ENCODE measurements around the gene IL17REL.
A peak's percentile ranks its signal among the peaks of the same experiment; 100 is the strongest.

The IL17REL gene

GRCh38 chr22:50022171-50022819 is 9.7 kb upstream of the IL17REL start:
- no peak for DNase-seq (ENCODE audit: low spot score)

DNA sequence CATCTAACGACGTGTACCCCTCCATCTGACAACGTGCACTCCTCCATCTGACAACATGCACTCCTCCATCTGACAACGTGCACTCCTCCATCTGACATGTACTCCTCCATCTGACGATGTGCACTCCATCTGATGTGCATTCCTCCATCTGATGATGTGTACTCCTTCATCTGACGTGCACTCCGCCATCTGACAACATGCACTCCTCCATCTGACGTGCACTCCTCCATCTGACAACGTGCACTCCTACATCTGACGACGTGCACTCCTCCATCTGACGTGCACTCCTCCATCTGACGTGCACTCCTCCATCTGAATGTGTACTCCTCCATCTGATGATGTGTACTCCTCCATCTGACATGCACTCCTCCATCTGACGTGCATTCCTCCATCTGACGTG is 8.0 kb upstream of the IL17REL start:
- no peak for DNase-seq (ENCODE audit: low spot score)

- no peak for DNase-seq (ENCODE audit: low spot score)
These were observed 6.8 kb upstream of the IL17REL start for GRCh38 chr22:50019316-50019715.

DNA sequence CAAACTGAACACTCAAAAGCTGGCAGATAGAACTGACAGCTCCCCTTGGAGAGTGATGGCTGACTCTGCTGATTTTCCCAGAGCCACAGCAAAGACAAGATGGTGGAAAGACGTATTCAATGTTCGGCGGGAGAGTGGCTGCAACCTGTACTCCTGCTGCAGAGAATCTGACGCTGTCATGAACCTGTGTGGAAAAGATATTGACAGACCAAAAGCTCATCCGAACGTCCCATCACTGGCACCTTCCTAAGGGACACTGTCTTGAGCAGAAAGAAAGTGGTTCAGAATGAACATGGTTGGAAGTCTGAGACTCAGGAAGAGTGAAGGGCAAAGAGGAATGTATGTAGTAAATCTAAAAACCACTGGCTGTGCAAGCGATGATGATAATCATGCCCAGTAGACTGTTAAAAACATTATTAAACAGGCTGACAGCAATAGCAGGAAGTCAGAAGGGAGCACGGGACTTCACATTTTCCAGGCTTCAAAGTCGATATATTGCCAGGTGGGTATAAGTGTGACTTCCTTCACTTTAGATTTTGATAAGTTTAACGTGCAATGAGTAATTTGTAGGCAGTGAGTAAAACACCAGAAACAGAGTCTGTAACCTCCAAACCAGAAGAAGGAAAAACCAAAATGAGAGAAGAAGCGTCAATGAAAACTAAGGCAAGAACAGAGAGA is 6.2 kb upstream of the IL17REL start:
- DNase-seq (ENCODE audit: low spot score), result no peak

GRCh38 chr22:50017701-50018224 is 5.2 kb upstream of the IL17REL start:
- no peak for DNase-seq (ENCODE audit: low spot score)

DNA sequence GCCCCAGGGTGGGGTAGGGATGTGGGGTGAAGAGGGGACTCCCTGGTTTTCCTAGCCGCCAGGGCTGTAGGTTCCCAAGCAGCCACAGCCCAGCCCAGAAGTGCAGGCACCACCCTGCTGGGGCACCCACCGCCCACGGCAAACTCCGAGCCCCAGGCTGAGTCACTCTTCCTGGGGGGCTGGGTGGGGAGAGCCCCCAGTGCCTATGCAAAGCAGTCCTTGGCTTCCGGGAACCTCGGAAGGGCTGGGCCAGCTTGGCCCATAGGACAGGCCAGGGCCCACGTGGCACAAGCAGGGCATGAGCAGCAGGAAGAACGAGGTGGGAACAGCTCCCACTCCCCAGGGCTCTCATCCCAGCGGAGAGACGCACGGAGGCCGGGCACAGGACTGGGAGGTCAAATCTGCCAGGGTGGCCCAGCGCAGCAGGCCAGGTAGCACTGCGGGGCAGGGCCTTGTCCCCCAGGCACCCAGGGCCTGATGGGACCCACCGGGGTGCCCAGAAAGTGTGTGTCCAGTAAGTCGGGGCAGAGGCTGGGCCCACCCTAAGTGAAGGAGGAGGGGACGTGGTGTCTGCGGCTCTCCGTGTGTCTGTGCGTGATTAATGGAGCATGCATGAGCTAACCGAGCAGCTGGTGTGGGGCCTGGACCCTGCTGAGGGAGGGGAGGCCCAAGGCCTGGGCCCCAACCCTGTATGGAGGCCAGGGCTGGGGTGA is 4.6 kb upstream of the IL17REL start:
- DNase-seq (ENCODE audit: low spot score), result no peak

DNA sequence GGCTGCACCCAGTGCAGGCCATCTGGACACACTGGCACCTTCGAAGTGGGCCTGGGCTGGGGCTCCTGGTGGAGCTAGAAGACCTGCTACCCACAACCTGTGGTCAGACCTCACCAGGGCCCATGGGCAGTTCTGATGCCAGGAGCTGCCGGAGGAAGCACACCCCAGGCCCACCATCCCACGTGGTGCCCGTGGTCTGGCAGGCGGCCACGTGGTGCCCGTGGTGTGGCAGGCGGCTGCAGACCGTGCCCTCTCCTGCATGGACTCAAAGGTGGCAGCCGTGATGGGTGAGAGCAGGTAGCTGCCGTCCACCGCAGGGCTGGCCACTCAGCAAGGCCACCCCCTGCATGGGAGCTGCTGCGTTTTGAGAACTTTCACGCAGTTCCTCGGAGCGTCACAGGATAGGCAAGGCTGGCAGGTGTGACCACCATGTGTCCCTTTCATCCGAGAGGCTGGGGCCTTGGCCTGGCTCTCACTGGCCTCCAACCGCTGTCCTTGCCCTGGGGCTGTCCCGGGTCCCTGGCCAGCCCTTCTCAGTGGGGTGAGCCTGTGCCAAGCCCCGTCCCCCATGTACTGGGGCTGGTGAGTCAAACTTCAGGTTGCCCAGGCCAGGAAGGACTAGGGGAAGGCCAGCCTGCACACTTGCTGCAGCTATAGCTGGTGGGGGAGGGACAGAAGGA is 3.9 kb upstream of the IL17REL start:
- no peak for DNase-seq (ENCODE audit: low spot score)

DNA sequence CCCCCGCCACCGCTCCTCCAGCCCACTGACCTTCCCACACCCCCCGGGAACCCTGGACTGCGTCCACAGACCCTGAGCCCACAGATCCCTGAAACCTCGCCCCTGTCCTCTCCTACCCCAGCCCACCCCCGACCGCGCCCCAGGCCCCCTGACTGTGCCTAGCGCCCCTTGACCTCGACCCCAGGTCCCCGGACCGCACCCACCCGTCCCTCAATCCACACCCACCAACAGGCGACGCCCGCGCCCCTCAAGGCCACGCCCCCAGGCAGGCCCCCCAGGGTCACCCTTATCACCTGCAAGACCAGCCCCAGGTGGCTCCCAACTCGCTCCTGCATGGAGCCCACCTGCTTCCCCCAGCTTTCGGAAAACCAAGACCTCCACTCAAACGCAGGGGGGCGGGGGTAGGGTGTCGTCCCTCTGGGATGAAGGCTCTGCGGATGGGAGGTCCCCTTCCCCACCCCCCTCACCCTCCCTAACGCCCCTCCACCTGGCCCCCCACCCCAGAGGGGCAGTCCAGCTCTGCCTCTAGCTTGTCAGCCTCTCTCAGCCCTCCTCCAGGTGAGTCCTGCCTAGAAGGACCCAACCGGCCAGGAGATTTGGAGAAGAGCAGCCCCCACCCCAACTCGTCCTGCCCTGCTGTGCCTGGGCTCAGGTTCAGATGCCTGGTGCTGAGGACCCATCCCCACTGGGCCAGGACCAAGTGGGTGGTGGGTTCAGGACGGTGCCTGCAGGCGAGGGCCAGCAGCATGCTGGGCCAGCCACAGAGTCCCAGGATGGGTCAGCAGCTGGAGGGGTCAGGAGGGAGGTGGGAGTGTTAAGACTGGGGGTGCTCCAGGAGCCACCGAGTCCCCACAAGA is 3.1 kb upstream of the IL17REL start:
- no peak for DNase-seq (ENCODE audit: low spot score)

GRCh38 chr22:50014655-50015401 is 2.3 kb upstream of the IL17REL start:
- no peak for DNase-seq (ENCODE audit: low spot score)

DNA sequence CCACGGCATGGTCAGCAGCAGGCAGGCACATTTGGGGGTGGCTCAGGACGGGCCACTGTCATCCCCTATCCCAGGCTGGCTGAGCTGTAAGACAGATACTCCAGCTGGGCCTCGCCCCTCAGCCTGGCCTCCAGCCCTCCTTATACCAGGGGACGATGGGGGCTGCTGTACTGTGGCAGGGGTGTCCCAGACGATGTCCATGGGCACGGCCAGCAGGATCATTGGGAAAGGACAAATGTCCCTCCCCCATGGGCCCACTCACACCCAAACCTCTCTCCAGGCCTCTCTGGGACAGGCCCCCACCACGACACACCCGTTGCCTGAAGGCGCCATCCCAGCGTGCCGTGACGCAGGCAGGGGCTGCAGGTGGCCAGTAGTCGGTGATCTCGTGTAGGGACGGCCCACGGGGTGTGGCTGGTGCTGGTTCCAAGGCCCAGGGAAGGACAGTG is 1.5 kb upstream of the IL17REL start:
- no peak for DNase-seq (ENCODE audit: low spot score)

GRCh38 chr22:50011447-50012210 is 936 bp downstream of the IL17REL start:
- no peak for DNase-seq (ENCODE audit: low spot score)

DNA sequence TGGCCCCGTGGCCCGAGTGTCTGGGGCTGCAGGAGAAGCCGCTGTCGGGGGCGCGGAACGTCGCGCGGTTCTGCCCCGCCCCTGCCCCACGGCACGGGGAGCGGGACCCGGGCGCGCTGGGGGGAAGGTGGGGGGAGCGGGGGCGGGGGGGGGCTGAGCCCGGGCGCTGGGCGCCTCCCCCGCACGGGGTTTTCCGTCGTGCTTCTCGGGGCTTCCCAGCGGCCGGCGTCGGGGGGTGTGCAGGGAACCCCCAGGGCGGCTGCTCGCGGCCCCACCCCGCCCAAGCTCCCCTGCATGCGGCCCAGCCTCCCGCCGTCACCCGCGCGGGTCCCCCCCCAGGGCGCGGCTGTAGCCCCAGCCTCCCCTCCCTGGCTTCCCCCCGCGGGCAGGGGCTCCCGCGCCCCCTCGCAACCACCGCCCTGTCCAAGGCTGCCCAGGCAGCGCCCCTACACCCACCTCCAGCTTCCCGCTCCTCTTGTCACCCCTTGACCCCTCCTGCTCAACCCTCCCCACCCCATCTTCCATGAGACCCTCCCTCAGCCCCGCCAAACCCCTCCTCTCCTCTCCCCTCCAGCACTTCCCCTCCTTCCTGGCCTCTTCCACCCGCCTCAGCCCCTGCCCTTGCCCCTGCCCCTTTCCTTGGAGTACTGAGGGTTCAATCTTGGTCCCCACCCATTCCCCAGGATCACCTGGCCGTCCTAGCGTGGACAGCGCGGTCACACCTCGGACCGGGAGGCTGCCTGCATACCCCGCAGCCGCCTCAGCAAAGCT is 1.7 kb downstream of the IL17REL start:
- DNase-seq (ENCODE audit: low spot score), result no peak

- no peak for DNase-seq (ENCODE audit: low spot score)
These were observed 2.5 kb downstream of the IL17REL start for GRCh38 chr22:50009765-50010675.

GRCh38 chr22:50009251-50009650 is 3.3 kb downstream of the IL17REL start:
- DNase-seq (ENCODE audit: low spot score), result no peak

DNA sequence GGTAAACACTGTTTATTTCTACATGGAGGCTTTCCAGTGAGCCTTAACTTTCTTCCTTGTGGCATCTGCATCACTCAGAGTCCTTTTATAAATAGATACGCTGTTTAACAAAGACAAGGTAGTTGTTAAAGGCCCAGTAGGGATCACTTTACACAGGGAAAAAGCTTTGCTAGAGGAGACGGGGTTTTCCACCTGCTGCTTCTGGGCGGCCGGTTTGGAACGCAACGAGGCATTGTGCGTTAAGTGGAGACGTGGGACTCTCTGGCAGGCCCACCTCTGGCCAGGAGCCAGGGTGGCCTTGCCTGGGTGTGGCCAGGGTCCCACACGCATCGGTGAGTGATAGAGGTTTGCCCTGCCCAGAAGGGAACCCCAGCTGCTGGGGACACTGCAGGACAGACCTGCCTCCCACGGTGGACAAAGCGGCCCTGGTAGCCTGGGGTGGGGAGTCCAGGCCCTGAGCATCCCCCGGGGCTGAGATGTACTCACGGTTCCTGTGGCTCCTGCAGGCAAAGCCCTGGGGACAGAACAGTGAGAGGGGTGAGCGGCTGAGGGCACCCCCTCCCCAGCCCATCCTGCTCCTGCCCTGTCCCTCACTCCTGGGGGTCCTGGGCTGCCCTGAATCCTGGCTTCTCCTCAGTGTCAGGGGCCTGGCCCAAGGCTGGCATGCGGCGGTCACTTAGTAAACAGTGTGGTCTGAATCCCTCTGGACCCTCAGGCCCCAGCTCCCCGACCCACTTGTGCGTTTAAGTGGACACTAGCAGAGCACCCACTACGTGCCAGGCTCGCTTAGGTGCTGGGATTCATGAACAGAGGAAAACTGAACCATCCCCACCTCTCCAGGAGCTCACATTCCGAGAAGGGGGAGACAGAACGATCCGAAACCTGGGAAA is 4.2 kb downstream of the IL17REL start:
- no peak for DNase-seq (ENCODE audit: low spot score)

DNA sequence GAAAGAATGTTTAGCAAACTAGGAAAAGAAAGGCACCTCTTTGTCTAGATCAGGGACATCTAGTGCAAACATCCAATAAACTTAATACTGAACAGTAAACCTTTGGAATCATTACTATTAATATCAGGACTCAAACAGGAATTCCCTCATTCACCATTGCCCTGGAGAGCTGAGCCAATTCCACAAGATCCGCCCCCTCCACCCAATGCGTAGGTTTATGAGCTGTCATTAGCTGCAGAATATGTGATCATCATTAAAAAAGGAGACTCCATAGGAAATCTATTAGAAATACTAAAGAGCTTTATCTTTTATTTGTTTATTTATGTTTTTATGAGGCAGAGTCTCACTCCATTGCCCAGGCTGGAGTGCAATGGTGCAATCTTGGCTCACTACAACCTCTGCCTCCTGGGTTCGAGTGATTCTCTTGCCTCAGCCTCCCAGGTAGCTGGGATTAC is 5.5 kb downstream of the IL17REL start:
- no peak for DNase-seq (ENCODE audit: low spot score)

GRCh38 chr22:50004918-50005317 is 7.6 kb downstream of the IL17REL start:
- peak; percentile 1 for DNase-seq (ENCODE audit: low spot score)
